Esophagus squamous epithelium (tissue), 5 donors: ENCODE data around the gene CRTAP. TPM values are rescaled to one million over a fixed set of nuclear protein-coding genes. Genes with fewer than 3 reads are reported as not detected.

Experiments
- DNase-seq: peaks from one replicate; lab custom pipeline; 2025; lab: John Stamatoyannopoulos, UW
- H3K27ac ChIP-seq, 4 donors: fragments of 200-600 bp; sonication (generic); one replicate each; pipeline ENCODE4 v1.5.1; 2016 to 2019; ENCODE audit warnings: mild to moderate bottlenecking in 1 of 4
- H3K27me3 ChIP-seq, 4 donors: fragments of 200-600 bp; sonication (generic); 1 replicate in 3 of 4; 2 replicates in 1 of 4; pipeline versions ENCODE4 v1.5.1 to v1.6.0; 2017 to 2021; ENCODE audit warnings: antibody characterized with exemption in 1 of 4
- H3K36me3 ChIP-seq, 3 donors: fragments of 200-600 bp; sonication (generic); one replicate each; pipeline ENCODE4 v1.5.1; 2016 to 2019
- H3K4me1 ChIP-seq, 3 donors: fragments of 200-600 bp; sonication (generic); one replicate each; pipeline ENCODE4 v1.5.1; 2017 to 2019
- H3K4me3 ChIP-seq, 4 donors: fragments of 200-600 bp; sonication (generic); 1 replicate in 3 of 4; 2 replicates in 1 of 4; pipeline ENCODE4 v1.5.1; 2016 to 2019; ENCODE audit warnings: mild to moderate bottlenecking in 2 of 4, moderate library complexity in 1 of 4
- H3K9me3 ChIP-seq, 3 donors: fragments of 200-600 bp; sonication (generic); one replicate each; pipeline ENCODE4 v1.5.1; 2016 to 2019
- POLR2A ChIP-seq, 4 donors: fragments of 450-650 bp; IDR thresholded peaks; one replicate each; pipeline ENCODE4 v1.6.1; 2017; ENCODE audit warnings: antibody characterized with exemption in 4 of 4, mild to moderate bottlenecking in 4 of 4, moderate library complexity in 3 of 4
- whole genome bisulfite sequencing, 2 donors: methylation state at CpG; one replicate each; pipeline ENCODE4 v1.1.5; 2018; 5-methylcytosine and 5-hydroxymethylcytosine counted together
- intact Hi-C: fragments of 100-400 bp; cut with DNase I; formaldehyde crosslinking; loops from one replicate; pipeline ENCODE4 v1.15.0; 2022
- total RNA-seq, 4 donors: library from RNA; depleted of rRNA; stranded (reverse); fragments of >200 nt; gene quantifications; one replicate each; pipeline ENCODE4 v1.1.0, GENCODE V29; 2016
- TF ChIP-seq, protein P1 (sequence below), 6 experiments: fragments of 450-650 bp in 4 of 6; fragments of 200-600 bp in 2 of 6; sonication (generic) in 2 of 6; IDR thresholded peaks; one replicate each; pipeline ENCODE4 v1.5.1; 2016 to 2019; ENCODE audit warnings: antibody characterized with exemption in 6 of 6, mild to moderate bottlenecking in 4 of 6, moderate library complexity in 4 of 6
- donor health status: DM: yes; HTN: yes; CAD: no.

Gene CRTAP
- total RNA-seq, 4 donors from 2014 or later = 67.1 to 159 (median 90.9) TPM

DNA sequence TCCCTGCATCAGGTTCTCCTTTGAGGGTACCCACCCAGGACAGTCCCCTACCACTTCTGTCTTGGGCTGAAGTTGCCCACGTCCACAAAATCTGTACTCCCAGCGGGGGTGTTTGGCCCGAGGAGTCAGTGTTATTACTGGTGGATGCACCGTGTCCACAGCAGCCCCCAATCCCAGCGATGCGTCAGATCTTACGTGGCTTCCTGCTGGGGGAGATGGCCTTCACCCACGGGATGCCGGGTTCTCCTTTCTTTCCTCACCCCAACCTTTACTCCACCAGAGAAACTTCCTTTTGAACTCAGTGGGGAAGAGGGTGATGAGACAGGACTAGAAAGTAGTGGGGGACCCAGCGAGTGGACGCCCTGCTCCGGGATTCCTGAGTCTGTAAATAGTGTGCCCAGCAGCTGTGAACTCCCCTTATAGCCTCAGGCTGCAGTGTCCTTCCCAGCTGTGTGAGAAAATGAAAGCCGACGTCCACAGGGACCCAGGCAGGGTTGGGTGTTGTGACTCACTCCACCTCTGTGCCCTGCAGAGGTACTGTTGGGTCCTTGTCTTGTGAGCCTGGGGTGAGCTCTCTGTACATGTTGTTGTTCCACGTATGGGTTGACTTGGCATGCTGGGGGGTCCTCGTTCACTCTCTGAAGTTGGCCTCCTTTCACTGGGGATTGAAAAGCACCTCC, 31.5 kb downstream of the CRTAP start:
- peaks cover 0 to 13% (median 0%) of the 10 kb centered on the region in 3 donors for H3K4me1 ChIP-seq
- peaks cover 5 to 60% (median 10%) of the 10 kb centered on the region in 3 donors for H3K36me3 ChIP-seq
- no peak overlapping the region for H3K27ac ChIP-seq
- 82 to 90% methylated on average over 6 to 10 of the region's 16 CpGs for WGBS, 2 donors
- no peak for DNase-seq
- H3K27me3 ChIP-seq = no peaks in the 10 kb centered on the region
- H3K4me3 ChIP-seq = no peak overlapping the region
- TF ChIP-seq, protein P1, sequence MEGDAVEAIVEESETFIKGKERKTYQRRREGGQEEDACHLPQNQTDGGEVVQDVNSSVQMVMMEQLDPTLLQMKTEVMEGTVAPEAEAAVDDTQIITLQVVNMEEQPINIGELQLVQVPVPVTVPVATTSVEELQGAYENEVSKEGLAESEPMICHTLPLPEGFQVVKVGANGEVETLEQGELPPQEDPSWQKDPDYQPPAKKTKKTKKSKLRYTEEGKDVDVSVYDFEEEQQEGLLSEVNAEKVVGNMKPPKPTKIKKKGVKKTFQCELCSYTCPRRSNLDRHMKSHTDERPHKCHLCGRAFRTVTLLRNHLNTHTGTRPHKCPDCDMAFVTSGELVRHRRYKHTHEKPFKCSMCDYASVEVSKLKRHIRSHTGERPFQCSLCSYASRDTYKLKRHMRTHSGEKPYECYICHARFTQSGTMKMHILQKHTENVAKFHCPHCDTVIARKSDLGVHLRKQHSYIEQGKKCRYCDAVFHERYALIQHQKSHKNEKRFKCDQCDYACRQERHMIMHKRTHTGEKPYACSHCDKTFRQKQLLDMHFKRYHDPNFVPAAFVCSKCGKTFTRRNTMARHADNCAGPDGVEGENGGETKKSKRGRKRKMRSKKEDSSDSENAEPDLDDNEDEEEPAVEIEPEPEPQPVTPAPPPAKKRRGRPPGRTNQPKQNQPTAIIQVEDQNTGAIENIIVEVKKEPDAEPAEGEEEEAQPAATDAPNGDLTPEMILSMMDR (IDR thresholded peaks at IDR 0.05) = no peak
- TF ChIP-seq POLR2A (IDR thresholded peaks at IDR 0.05) = no peak
- H3K9me3 ChIP-seq = no peaks in the 10 kb centered on the region
- intact Hi-C loops = no loop called here

DNA sequence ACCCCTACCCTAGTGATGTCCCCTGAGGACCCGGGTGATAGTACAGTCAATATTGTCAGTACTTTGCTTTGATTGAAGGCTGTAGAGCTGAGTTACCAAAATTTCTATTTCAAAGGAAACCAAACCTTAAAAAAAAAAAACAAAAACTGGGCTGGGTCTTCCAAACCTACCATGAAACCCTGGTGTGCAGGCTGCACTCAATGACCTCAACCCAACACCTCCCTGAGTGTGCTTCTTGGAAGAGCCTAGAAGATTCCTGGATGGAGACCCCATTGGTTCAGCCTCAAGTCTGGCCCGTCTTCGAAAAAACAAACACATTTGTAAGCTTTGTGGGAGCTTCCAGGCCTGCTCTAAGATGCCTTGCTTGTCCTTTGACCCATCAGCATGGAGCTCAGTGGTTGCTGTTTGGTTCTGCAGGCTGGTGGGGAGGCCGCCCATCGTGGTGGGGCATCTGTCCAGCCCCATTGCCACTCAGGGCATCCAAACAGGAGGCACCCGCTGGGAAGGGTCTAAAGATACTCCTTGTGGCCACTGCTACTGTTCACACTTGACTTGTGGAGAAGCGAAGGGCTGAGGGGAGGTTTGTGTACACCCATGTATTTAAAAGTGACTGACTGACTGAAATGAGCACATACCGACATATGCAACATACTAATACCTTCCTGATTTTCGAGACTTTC, 32.2 kb downstream of the CRTAP start:
- no peaks in the 10 kb centered on the region for H3K9me3 ChIP-seq
- DNase-seq = no peak
- TF ChIP-seq, protein P1 (IDR thresholded peaks at IDR 0.05) = no peak
- no peak for TF ChIP-seq POLR2A (IDR thresholded peaks at IDR 0.05)
- 80% methylated on average over 7 of the region's 9 CpGs for WGBS, 2 donors
- peaks cover 5 to 53% (median 10%) of the 10 kb centered on the region in 3 donors for H3K36me3 ChIP-seq
- H3K27me3 ChIP-seq = no peaks in the 10 kb centered on the region
- H3K27ac ChIP-seq = no peak overlapping the region
- H3K4me3 ChIP-seq = no peak overlapping the region
- peaks cover 0 to 10% (median 0%) of the 10 kb centered on the region in 3 donors for H3K4me1 ChIP-seq
- intact Hi-C loops = no loop called here

DNA sequence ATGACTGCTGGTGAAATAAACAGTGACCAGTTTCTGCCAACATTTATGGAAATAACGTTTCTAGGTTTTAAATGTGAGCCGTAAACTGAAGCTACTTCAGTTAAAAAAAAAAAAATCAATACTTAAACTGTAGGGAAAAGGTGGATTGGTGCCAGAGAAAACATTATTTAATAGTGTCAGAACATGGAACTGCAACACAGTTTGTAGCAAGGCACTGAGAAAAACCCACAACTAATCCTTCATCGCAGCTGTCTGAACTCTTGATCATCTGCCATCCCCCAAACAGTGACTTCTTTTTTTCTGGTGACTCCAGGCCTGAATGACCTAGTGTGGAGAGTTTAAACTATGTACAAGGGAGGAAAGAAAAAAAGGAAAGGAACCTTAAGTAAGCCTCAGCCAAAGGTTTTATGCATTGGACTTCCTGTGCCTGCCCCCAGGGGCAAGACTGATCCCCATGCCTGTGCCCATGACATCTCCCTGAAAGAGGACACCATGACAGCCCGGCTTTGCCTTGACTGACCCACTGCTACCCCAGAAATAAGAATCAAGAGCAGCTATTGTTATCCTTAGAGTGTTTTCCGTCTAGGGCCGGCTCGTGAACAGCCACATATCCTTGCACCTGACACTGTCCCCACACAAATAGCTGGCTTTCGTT, 33.1 kb downstream of the CRTAP start:
- H3K27ac ChIP-seq = peak overlapping the region in 1 of 4 donors; percentile 25
- no peaks in the 10 kb centered on the region for H3K27me3 ChIP-seq
- WGBS, 2 donors = 63 to 66% methylated on average over 6 to 8 of the region's 8 CpGs
- DNase-seq = no peak
- peaks cover 5 to 45% (median 10%) of the 10 kb centered on the region in 3 donors for H3K36me3 ChIP-seq
- no peaks in the 10 kb centered on the region for H3K9me3 ChIP-seq
- peaks cover 0 to 10% (median 0%) of the 10 kb centered on the region in 3 donors for H3K4me1 ChIP-seq
- no peak overlapping the region for H3K4me3 ChIP-seq
- intact Hi-C loops = no loop called here
- TF ChIP-seq POLR2A (IDR thresholded peaks at IDR 0.05) = no peak
- TF ChIP-seq, protein P1 (IDR thresholded peaks at IDR 0.05) = peak in 1 of 6 experiments; percentile 16

DNA sequence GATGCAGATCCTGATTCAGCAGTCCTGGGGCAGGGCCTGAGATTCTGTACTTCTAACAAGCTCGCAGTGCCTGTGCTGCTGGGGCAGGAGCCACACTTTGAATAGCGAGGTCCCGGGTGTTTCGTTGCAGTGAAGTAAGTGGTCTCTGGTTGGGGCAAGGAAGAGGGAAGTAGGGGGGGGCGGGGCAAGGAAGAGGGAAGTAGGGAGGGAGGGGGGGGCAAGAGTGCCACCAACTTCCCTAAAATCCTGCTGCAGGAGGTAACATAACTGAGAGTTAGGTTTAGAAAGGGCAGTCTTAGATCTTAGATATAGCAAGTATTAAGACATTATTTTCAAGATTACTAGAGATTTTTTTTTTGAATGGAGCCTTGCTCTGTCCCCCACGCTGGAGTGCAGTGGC, 35.5 kb downstream of the CRTAP start:
- TF ChIP-seq, protein P1 (IDR thresholded peaks at IDR 0.05) = no peak
- TF ChIP-seq POLR2A (IDR thresholded peaks at IDR 0.05) = no peak
- intact Hi-C loops = no loop called here
- no peak overlapping the region for H3K4me3 ChIP-seq
- no peaks in the 10 kb centered on the region for H3K27me3 ChIP-seq
- H3K9me3 ChIP-seq = no peaks in the 10 kb centered on the region
- DNase-seq = no peak
- H3K4me1 ChIP-seq = peaks cover 0 to 10% (median 0%) of the 10 kb centered on the region in 3 donors
- 47 to 90% methylated on average over 2 to 4 of the region's 6 CpGs for WGBS, 2 donors
- H3K27ac ChIP-seq = no peak overlapping the region
- peaks cover 0 to 20% (median 0%) of the 10 kb centered on the region in 3 donors for H3K36me3 ChIP-seq
